H1 (cell line): ENCODE measurements around the gene RABGGTA. TPM values are rescaled to one million over a fixed set of nuclear protein-coding genes. Genes with fewer than 3 reads are reported as not detected.

ENCODE experiments used
- CTCF ChIA-PET: fragments of 300-600 bp; sonication (Branson Sonifier 250); formaldehyde crosslinking; loops from one replicate; lab custom pipeline; 2021; ENCODE audit not compliant: partially characterized antibody; lab: Charles Lee
- POLR2A ChIA-PET: fragments of 300-600 bp; sonication (Branson Sonifier 250); formaldehyde crosslinking; loops from one replicate; lab custom pipeline; 2021; ENCODE audit warnings: inconsistent platforms; ENCODE audit not compliant: partially characterized antibody; lab: Charles Lee
- DNase-seq, 2 experiments: peaks; one replicate each; pipeline versions ENCODE4 v3.0.0 to v3.0.0-alpha.2; 2010 to 2022; ENCODE audit warnings: low spot score in 2 of 2, low read depth in 1 of 2, mixed read lengths in 1 of 2
- FAIRE-seq: peaks from 2 replicates; lab custom pipeline; 2011; peaks lifted over from hg19 to GRCh38; lab: Jason Lieb, UNC
- H2AFZ ChIP-seq: 2 replicates; pipeline ENCODE4 v1.8.1; 2012; ENCODE audit warnings: low read length, inconsistent platforms
- H2AK5ac ChIP-seq: 2 replicates; pipeline ENCODE4 v1.6.1; 2013; ENCODE audit warnings: low read depth, low read length
- H2BK120ac ChIP-seq: replicated peaks from 2 replicates; pipeline ENCODE3; 2013; ENCODE audit warnings: low read depth, low read length, inconsistent platforms
- H2BK12ac ChIP-seq: 2 replicates; pipeline ENCODE4 v1.6.1; 2013; ENCODE audit warnings: low read depth, low read length
- H2BK15ac ChIP-seq: 2 replicates; pipeline ENCODE4 v1.6.1; 2013; ENCODE audit warnings: low read length
- H2BK20ac ChIP-seq: 2 replicates; pipeline ENCODE4 v1.6.1; 2013; ENCODE audit warnings: low read length
- H2BK5ac ChIP-seq: 2 replicates; pipeline ENCODE4 v1.6.1; 2013; ENCODE audit warnings: low read depth, low read length
- H3K14ac ChIP-seq: 2 replicates; pipeline ENCODE4 v1.6.1; 2013; ENCODE audit warnings: inconsistent platforms; ENCODE audit not compliant: insufficient read length
- H3K18ac ChIP-seq: 2 replicates; pipeline ENCODE4 v1.6.1; 2013; ENCODE audit warnings: low read length; ENCODE audit errors: extremely low read depth
- H3K23ac ChIP-seq: 2 replicates; pipeline ENCODE4 v1.6.1; 2013; ENCODE audit warnings: inconsistent platforms; ENCODE audit not compliant: insufficient read length
- H3K23me2 ChIP-seq: 2 replicates; pipeline ENCODE4 v1.6.1; 2013; ENCODE audit warnings: low read depth, low read length
- H3K27ac ChIP-seq: 2 replicates; pipeline ENCODE4 v1.6.1; 2011; ENCODE audit warnings: low read depth, low read length, inconsistent platforms
- H3K27me3 ChIP-seq, 4 experiments: replicated peaks in 1 of 4; 1 replicate in 1 of 4; 2 replicates in 3 of 4; pipeline versions ENCODE4 v1.6.1 to v1.8.1; 2011 to 2013; ENCODE audit warnings: low read length in 3 of 4, mild to moderate bottlenecking in 3 of 4, inconsistent platforms in 2 of 4, mixed read lengths in 2 of 4, moderate library complexity in 1 of 4; ENCODE audit not compliant: control insufficient read depth in 3 of 4, insufficient read depth in 3 of 4; ENCODE audit errors: extremely low read depth in 1 of 4
- H3K36me3 ChIP-seq, 4 experiments: 2 replicates each; pipeline versions ENCODE4 v1.6.1 to v1.8.1; 2011 to 2013; ENCODE audit warnings: mild to moderate bottlenecking in 4 of 4, low read length in 3 of 4, moderate library complexity in 2 of 4, control low read depth in 1 of 4, inconsistent platforms in 1 of 4; ENCODE audit not compliant: insufficient read depth in 4 of 4, control insufficient read depth in 2 of 4
- H3K4ac ChIP-seq: replicated peaks from 2 replicates; pipeline ENCODE3; 2013; ENCODE audit warnings: low read length, low read depth, mixed read lengths, inconsistent platforms; ENCODE audit not compliant: insufficient read length
- H3K4me1 ChIP-seq, 4 experiments: replicated peaks in 1 of 4; 1 replicate in 1 of 4; 2 replicates in 3 of 4; pipeline versions ENCODE4 v1.6.1 to v1.8.1; 2011 to 2013; ENCODE audit warnings: low read length in 3 of 4, inconsistent platforms in 2 of 4, mixed read lengths in 1 of 4; ENCODE audit not compliant: insufficient read depth in 4 of 4, control insufficient read depth in 3 of 4
- H3K4me2 ChIP-seq, 2 experiments: 2 replicates each; pipeline versions ENCODE4 v1.6.1 to v1.8.1; 2011 to 2013; ENCODE audit warnings: low read depth in 2 of 2, low read length in 2 of 2, control low read depth in 1 of 2, inconsistent platforms in 1 of 2, mild to moderate bottlenecking in 1 of 2; ENCODE audit not compliant: insufficient read depth in 1 of 2
- H3K4me3 ChIP-seq, 4 experiments: fragments of 200-600, 300-600 bp in 1 of 4; sonication (generic), shearing (Covaris generic), sonication (Bioruptor Twin) in 1 of 4; 2 replicates each; pipeline versions ENCODE4 v1.5.1 to v1.8.1; 2011 to 2016; ENCODE audit warnings: low read length in 4 of 4, low read depth in 3 of 4, control low read depth in 2 of 4, inconsistent platforms in 2 of 4, mild to moderate bottlenecking in 2 of 4, mixed read lengths in 1 of 4, moderate library complexity in 1 of 4; ENCODE audit not compliant: insufficient read depth in 2 of 4; ENCODE audit errors: extremely low read depth in 1 of 4
- H3K56ac ChIP-seq: replicated peaks from 2 replicates; pipeline ENCODE3; 2013; ENCODE audit warnings: low read depth, mild to moderate bottlenecking, mixed read lengths, low read length, inconsistent platforms; ENCODE audit not compliant: insufficient read length
- H3K79me1 ChIP-seq: 2 replicates; pipeline ENCODE4 v1.6.1; 2013; ENCODE audit warnings: low read depth, low read length, control low read depth
- H3K79me2 ChIP-seq, 2 experiments: 2 replicates each; pipeline versions ENCODE4 v1.6.1 to v1.8.1; 2012 to 2013; ENCODE audit warnings: low read length in 2 of 2, mild to moderate bottlenecking in 2 of 2, inconsistent platforms in 1 of 2; ENCODE audit not compliant: insufficient read depth in 2 of 2, control insufficient read depth in 1 of 2
- H3K9ac ChIP-seq, 4 experiments: replicated peaks in 1 of 4; 1 replicate in 1 of 4; 2 replicates in 3 of 4; pipeline versions ENCODE4 v1.6.1 to v1.8.1; 2011 to 2013; ENCODE audit warnings: low read depth in 3 of 4, low read length in 3 of 4, control low read depth in 2 of 4, mild to moderate bottlenecking in 2 of 4, moderate library complexity in 2 of 4, inconsistent platforms in 1 of 4; ENCODE audit errors: extremely low read depth in 1 of 4
- H3K9me3 ChIP-seq, 2 experiments: 2 replicates each; pipeline versions ENCODE4 v1.6.1 to v1.8.1; 2012 to 2013; ENCODE audit warnings: mild to moderate bottlenecking in 2 of 2, moderate library complexity in 2 of 2, control low read depth in 1 of 2, inconsistent platforms in 1 of 2, low read depth in 1 of 2, low read length in 1 of 2, mixed read lengths in 1 of 2; ENCODE audit not compliant: insufficient read depth in 2 of 2
- H4K20me1 ChIP-seq, 2 experiments: replicated peaks in 1 of 2; 2 replicates each; pipeline versions ENCODE3 to v1.8.1; 2011 to 2013; ENCODE audit warnings: inconsistent platforms in 2 of 2, low read length in 2 of 2, mild to moderate bottlenecking in 1 of 2; ENCODE audit not compliant: insufficient read depth in 2 of 2, control insufficient read depth in 1 of 2
- H4K5ac ChIP-seq: 2 replicates; pipeline ENCODE4 v1.6.1; 2013; ENCODE audit warnings: low read length, low read depth, mixed read lengths, inconsistent platforms; ENCODE audit not compliant: insufficient read length
- H4K8ac ChIP-seq: 2 replicates; pipeline ENCODE4 v1.8.0; 2013; ENCODE audit warnings: mild to moderate bottlenecking, moderate library complexity, low read length, inconsistent platforms; ENCODE audit not compliant: insufficient read depth; ENCODE audit errors: extremely low read depth
- H4K91ac ChIP-seq: replicated peaks from 2 replicates; pipeline ENCODE3; 2013; ENCODE audit warnings: low read length, mixed read lengths, inconsistent platforms; ENCODE audit not compliant: insufficient read length
- MAFK ChIP-seq: IDR thresholded peaks from 2 replicates; pipeline ENCODE4 v1.6.1; 2012; ENCODE audit warnings: low read depth, mild to moderate bottlenecking, improper control_type of control experiment, low read length
- PHF8 ChIP-seq: fragments of 200-600 bp; sonication (generic); conservative IDR thresholded peaks from 2 replicates; pipeline ENCODE4 v1.7.1; 2012; ENCODE audit warnings: low read depth, mild to moderate bottlenecking, inconsistent platforms, low read length, moderate library complexity
- WGBS, 2 experiments: shearing (Covaris generic) in 1 of 2; methylation state at CpG; one replicate each; pipeline versions ENCODE4 v1.1.6 to v1.1.7; 2013 to 2015; ENCODE audit warnings: low lambda C conversion rate in 2 of 2, mixed read lengths in 2 of 2, inconsistent platforms in 1 of 2, low coverage in 1 of 2, missing lambda C conversion rate in 1 of 2; ENCODE audit not compliant: insufficient replicate concordance in 2 of 2, insufficient coverage in 1 of 2, insufficient read length in 1 of 2; ENCODE audit errors: extremely low coverage in 1 of 2, missing lambda C conversion rate in 1 of 2; 5-methylcytosine and 5-hydroxymethylcytosine counted together
- polyA plus RNA-seq, 7 experiments: library from polyadenylated mRNA; depleted of rRNA in 3 of 7; stranded (reverse) in 5 of 7; unstranded in 2 of 7; fragments of >200 nt in 5 of 7; fragments of 200-250 nt in 2 of 7; gene quantifications; 1 replicate in 5 of 7; 2 replicates in 1 of 7; 4 replicates in 1 of 7; pipeline versions ENCODE4 v1.2.1 to v1.2.3, GENCODE V29; 2011 to 2013; ENCODE audit warnings: missing spikeins in 2 of 7, mixed read lengths in 2 of 7
- total RNA-seq: library from RNA; stranded (reverse); fragmentation: NEBNext Ultra II Directional; extraction: Animal tissue kit (Norgen Biotek cat#: 25700); gene quantifications from 2 replicates; pipeline ENCODE4 v1.2.1, GENCODE V29; 2021

RABGGTA gene
- total and polyA plus RNA-seq, 2 of the 8 experiments (the other 6 are each of a cell fraction or from before 2014, with no cell fraction given) = 16.0 to 49.8 TPM

GRCh38 chr14:24277071-24277470 lies 5.7 kb upstream of the RABGGTA start:
- WGBS, 2 experiments = 90% methylated on average over 6 of the region's 6 CpGs; no CpG with 5 or more reads in 1 of the 2 experiments
- no peak overlapping the region for H2BK120ac ChIP-seq
- no peaks in the 10 kb centered on the region for H3K79me2 ChIP-seq
- FAIRE-seq (no peak), DNase-seq (no peak)
- POLR2A ChIA-PET = interaction anchor here (0.5 to 1.2 kb wide), 2 partner anchors 49 to 64 kb away, joined by 3 read pairs; no protein-coding TSS in a partner anchor
- H4K91ac ChIP-seq = no peak overlapping the region
- H3K56ac ChIP-seq = no peak overlapping the region
- H2BK5ac ChIP-seq = no peak overlapping the region
- H3K27ac ChIP-seq = no peak overlapping the region
- H3K18ac ChIP-seq = no peak overlapping the region
- no peaks in the 10 kb centered on the region for H3K79me1 ChIP-seq
- H2BK20ac ChIP-seq = no peak overlapping the region
- no peak overlapping the region for H4K8ac ChIP-seq
- no peak overlapping the region for H3K14ac ChIP-seq
- no peak overlapping the region for H2AFZ ChIP-seq
- H3K9ac ChIP-seq = no peak overlapping the region
- H3K36me3 ChIP-seq = no peaks in the 10 kb centered on the region
- no peaks in the 10 kb centered on the region; a peak in 1 of 7 replicates for H3K27me3 ChIP-seq
- H4K20me1 ChIP-seq = peaks cover 0 to 3% of the 10 kb centered on the region in 2 experiments
- H2BK15ac ChIP-seq = no peak overlapping the region
- no peak overlapping the region for H3K23ac ChIP-seq
- CTCF ChIA-PET = interaction anchor here (0.9 to 11.5 kb wide), 5 partner anchors 13 to 41 kb away, joined by 3 to 137 read pairs (median 5); partner anchors contain the start of genes DHRS1 and NOP9
- H3K4me3 ChIP-seq = no peak overlapping the region
- no peak overlapping the region for H2AK5ac ChIP-seq
- H3K4me2 ChIP-seq = no peak overlapping the region
- no peak overlapping the region for H4K5ac ChIP-seq
- H3K9me3 ChIP-seq = no peaks in the 10 kb centered on the region
- no peaks in the 10 kb centered on the region for H3K23me2 ChIP-seq
- no peak overlapping the region for H2BK12ac ChIP-seq
- H3K4me1 ChIP-seq = no peaks in the 10 kb centered on the region; a peak in 1 of 7 replicates
- TF ChIP-seq MAFK (no peak), PHF8 (no peak)
- H3K4ac ChIP-seq = no peak overlapping the region
